Esophagus muscularis mucosa (tissue), 4 donors: ENCODE results near the gene ATF5. TPM values are rescaled to one million over a fixed set of nuclear protein-coding genes. Genes with fewer than 3 reads are reported as not detected.

ENCODE experiments used
- DNase-seq: peaks from one replicate; pipeline ENCODE4 v3.0.0-alpha.2; 2017; ENCODE audit errors: extremely low spot score
- H3K27ac ChIP-seq, 4 donors: fragments of 200-600 bp; sonication (generic); replicated peaks in 1 of 4; 1 replicate in 3 of 4; 2 replicates in 1 of 4; pipeline ENCODE4 v1.5.1; 2016 to 2019; ENCODE audit warnings: mild to moderate bottlenecking in 1 of 4
- H3K27me3 ChIP-seq, 4 donors: fragments of 200-600 bp; sonication (generic); one replicate each; pipeline versions ENCODE4 v1.5.1 to v1.6.0; 2016 to 2019
- H3K36me3 ChIP-seq, 4 donors: fragments of 200-600 bp; sonication (generic); one replicate each; pipeline ENCODE4 v1.5.1; 2016 to 2019
- H3K4me1 ChIP-seq, 4 donors: fragments of 200-600 bp; sonication (generic); one replicate each; pipeline ENCODE4 v1.5.1; 2016 to 2019
- H3K4me3 ChIP-seq, 4 donors: fragments of 200-600 bp; sonication (generic); 1 replicate in 2 of 4; 2 replicates in 2 of 4; pipeline ENCODE4 v1.5.1; 2016 to 2019; ENCODE audit warnings: mild to moderate bottlenecking in 4 of 4, moderate library complexity in 1 of 4
- H3K9me3 ChIP-seq, 4 donors: fragments of 200-600 bp; sonication (generic); 1 replicate in 3 of 4; 2 replicates in 1 of 4; pipeline ENCODE4 v1.5.1; 2016 to 2019
- EP300 ChIP-seq: sonication (generic); formaldehyde crosslinking; IDR thresholded peaks from one replicate; pipeline ENCODE4 v1.6.1; 2017; ENCODE audit warnings: antibody characterized with exemption
- POLR2A ChIP-seq: fragments of 450-650 bp; IDR thresholded peaks from one replicate; pipeline ENCODE4 v1.6.1; 2017; ENCODE audit warnings: antibody characterized with exemption, moderate library complexity, mild to moderate bottlenecking, low read depth
- POLR2AphosphoS5 ChIP-seq, 2 donors: sonication (generic); formaldehyde crosslinking; IDR thresholded peaks; one replicate each; pipeline ENCODE4 v1.6.1; 2017; ENCODE audit warnings: antibody characterized with exemption in 2 of 2
- WGBS: methylation state at CpG from one replicate; pipeline ENCODE4 v1.1.5; 2018; 5-methylcytosine and 5-hydroxymethylcytosine counted together
- intact Hi-C: fragments of 100-400 bp; cut with DNase I; formaldehyde crosslinking; loops from one replicate; pipeline ENCODE4 v1.15.1; 2023
- total RNA-seq, 4 donors: library from RNA; depleted of rRNA; stranded (reverse); fragments of >200 nt; gene quantifications; one replicate each; pipeline versions ENCODE4 v1.1.0 to v1.2.1, GENCODE V29; 2016
- TF ChIP-seq, protein P1 (sequence below), 3 experiments: fragments of 200-600 bp in 2 of 3; fragments of 450-650 bp in 1 of 3; sonication (generic) in 2 of 3; IDR thresholded peaks; one replicate each; pipeline ENCODE4 v1.5.1; 2017 to 2019; ENCODE audit warnings: antibody characterized with exemption in 3 of 3, mild to moderate bottlenecking in 2 of 3, moderate library complexity in 1 of 3

ATF5 gene
- total RNA-seq, 4 donors from 2014 or later, result 12.0 to 22.0 (median 14.4) TPM

- intact Hi-C loops, result no loop called here
- peak; percentile 95 for DNase-seq
- no peak for TF ChIP-seq POLR2A
- TF ChIP-seq, protein P1, sequence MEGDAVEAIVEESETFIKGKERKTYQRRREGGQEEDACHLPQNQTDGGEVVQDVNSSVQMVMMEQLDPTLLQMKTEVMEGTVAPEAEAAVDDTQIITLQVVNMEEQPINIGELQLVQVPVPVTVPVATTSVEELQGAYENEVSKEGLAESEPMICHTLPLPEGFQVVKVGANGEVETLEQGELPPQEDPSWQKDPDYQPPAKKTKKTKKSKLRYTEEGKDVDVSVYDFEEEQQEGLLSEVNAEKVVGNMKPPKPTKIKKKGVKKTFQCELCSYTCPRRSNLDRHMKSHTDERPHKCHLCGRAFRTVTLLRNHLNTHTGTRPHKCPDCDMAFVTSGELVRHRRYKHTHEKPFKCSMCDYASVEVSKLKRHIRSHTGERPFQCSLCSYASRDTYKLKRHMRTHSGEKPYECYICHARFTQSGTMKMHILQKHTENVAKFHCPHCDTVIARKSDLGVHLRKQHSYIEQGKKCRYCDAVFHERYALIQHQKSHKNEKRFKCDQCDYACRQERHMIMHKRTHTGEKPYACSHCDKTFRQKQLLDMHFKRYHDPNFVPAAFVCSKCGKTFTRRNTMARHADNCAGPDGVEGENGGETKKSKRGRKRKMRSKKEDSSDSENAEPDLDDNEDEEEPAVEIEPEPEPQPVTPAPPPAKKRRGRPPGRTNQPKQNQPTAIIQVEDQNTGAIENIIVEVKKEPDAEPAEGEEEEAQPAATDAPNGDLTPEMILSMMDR (IDR thresholded peaks at IDR 0.05), result peak; percentile 52 to 88 (median 67)
- TF ChIP-seq POLR2AphosphoS5 (IDR thresholded peaks at IDR 0.05), result peak; percentile 50 to 70
These were observed 39.2 kb upstream of the ATF5 start for GRCh38 chr19:49889687-49890348.

GRCh38 chr19:49890349-49891311 is 38.4 kb upstream of the ATF5 start:
- DNase-seq, result no peak
- peaks cover 9 to 17% (median 16%) of the 10 kb centered on the region in 4 donors for H3K4me1 ChIP-seq
- peaks cover 0 to 37% (median 9%) of the 10 kb centered on the region in 4 donors for H3K27me3 ChIP-seq
- WGBS, result 12% methylated on average over 37 of the region's 69 CpGs
- peaks cover 4 to 40% (median 22%) of the 10 kb centered on the region in 4 donors for H3K36me3 ChIP-seq
- H3K4me3 ChIP-seq, result peak overlapping the region; percentile 32 to 50 (median 39)
- intact Hi-C loops, result no loop called here
- no peak overlapping the region for H3K27ac ChIP-seq
- peak in 1 of 2 donors; percentile 12 for TF ChIP-seq POLR2AphosphoS5 (IDR thresholded peaks at IDR 0.05)
- TF ChIP-seq, protein P1 (IDR thresholded peaks at IDR 0.05), result no peak
- no peaks in the 10 kb centered on the region for H3K9me3 ChIP-seq

More at GRCh38 chr19:49889687-49890348, 39.2 kb upstream of the ATF5 start:
- WGBS, result 62% methylated on average over 30 of the region's 71 CpGs
- Histone ChIP-seq H3K9me3 (no peaks in the 10 kb centered on the region), H3K27ac (no peak overlapping the region), H3K4me1 (peaks cover 9 to 17% (median 16%) of the 10 kb centered on the region in 4 donors), H3K36me3 (peaks cover 9 to 48% (median 30%) of the 10 kb centered on the region in 4 donors), H3K4me3 (peak overlapping the region; percentile 32 to 50 (median 39)), H3K27me3 (peaks cover 0 to 37% (median 9%) of the 10 kb centered on the region in 4 donors)

DNA sequence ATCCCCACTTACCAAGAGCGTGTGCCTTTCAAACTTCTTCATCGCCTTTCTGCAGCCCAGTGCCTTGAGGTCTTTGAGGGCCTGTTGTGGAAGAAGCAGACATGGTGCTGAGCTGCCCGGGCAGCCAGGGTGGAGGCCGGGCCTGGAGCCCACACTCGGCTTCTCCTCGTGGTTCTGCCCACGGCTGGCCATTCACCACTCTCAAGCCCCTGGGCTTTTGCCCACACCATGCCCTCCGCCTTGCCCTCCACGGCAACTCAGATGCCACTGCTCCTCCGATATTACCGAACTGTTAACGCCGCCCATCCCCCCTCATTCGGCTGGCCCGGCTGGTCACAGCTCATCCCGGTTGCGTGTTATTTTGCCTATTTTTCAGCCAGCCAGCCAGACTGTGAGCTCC is 37.6 kb upstream of the ATF5 start:
- Histone ChIP-seq H3K36me3 (peaks cover 4 to 32% (median 15%) of the 10 kb centered on the region in 4 donors), H3K9me3 (no peaks in the 10 kb centered on the region), H3K27me3 (peaks cover 0 to 37% (median 9%) of the 10 kb centered on the region in 4 donors), H3K4me1 (peaks cover 9 to 18% (median 16%) of the 10 kb centered on the region in 4 donors), H3K4me3 (no peak overlapping the region), H3K27ac (no peak overlapping the region)
- no peak for DNase-seq
- intact Hi-C loops, result no loop called here
- TF ChIP-seq POLR2AphosphoS5 (IDR thresholded peaks at IDR 0.05) (no peak), EP300 (no peak), POLR2A (no peak)
- TF ChIP-seq, protein P1 (IDR thresholded peaks at IDR 0.05), result no peak
- WGBS, result 86% methylated on average over 16 of the region's 17 CpGs

DNA sequence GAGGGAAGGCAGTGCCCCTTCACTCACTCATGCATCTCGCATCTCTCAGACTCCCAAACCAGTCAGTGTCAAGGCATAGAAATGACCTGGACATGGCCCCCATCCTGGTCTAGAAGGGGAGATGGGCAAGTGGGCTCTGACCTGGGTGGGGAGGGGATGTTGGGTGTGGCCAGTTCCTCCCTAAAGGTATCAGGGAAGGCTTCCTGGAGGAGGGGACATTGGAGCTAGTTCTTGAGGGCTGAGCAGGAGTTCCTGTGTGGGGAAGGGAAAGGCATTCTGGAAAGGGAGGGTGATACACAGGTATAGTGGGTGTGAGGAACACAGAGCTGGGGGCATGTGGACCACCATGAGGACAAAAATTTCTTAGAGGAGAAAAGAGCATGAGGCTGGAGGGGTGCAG is 36.3 kb upstream of the ATF5 start:
- H3K27me3 ChIP-seq, result peaks cover 0 to 37% (median 9%) of the 10 kb centered on the region in 4 donors
- no peak overlapping the region for H3K4me3 ChIP-seq
- H3K9me3 ChIP-seq, result no peaks in the 10 kb centered on the region
- TF ChIP-seq, protein P1 (IDR thresholded peaks at IDR 0.05), result no peak
- TF ChIP-seq POLR2AphosphoS5 (IDR thresholded peaks at IDR 0.05) (no peak), POLR2A (no peak), EP300 (no peak)
- H3K4me1 ChIP-seq, result peaks cover 17 to 32% (median 26%) of the 10 kb centered on the region in 4 donors
- no peak overlapping the region for H3K27ac ChIP-seq
- no peak for DNase-seq
- peaks cover 4 to 19% (median 10%) of the 10 kb centered on the region in 4 donors for H3K36me3 ChIP-seq
- 93% methylated on average over 1 of the region's 1 CpG for WGBS
- intact Hi-C loops, result no loop called here
